T-helper 1 cell (primary cell): Measurements from ENCODE around the gene RRH.

Experiments used
- DNase-seq, 5 donors: peaks; one replicate each; pipeline ENCODE4 v3.0.0-alpha.2; 2012 to 2020

The RRH gene

GRCh38 chr4:109890076-109890475 lies 62.3 kb downstream of the RRH start:
- no peak for DNase-seq
